Transverse colon (tissue), 4 donors: ENCODE results near the gene NFAT5. TPM values are rescaled to one million over a fixed set of nuclear protein-coding genes. Genes with fewer than 3 reads are reported as not detected.

Experiments
- DNase-seq: peaks from one replicate; pipeline ENCODE4 v3.0.0-alpha.2; 2019
- H3K27ac ChIP-seq, 4 donors: fragments of 200-600 bp; sonication (generic); 2 replicates each; pipeline ENCODE4 v1.5.1; 2016 to 2018; ENCODE audit warnings: inconsistent platforms in 4 of 4
- H3K27me3 ChIP-seq: fragments of 200-600 bp; sonication (generic); 2 replicates; pipeline ENCODE4 v1.5.1; 2017; ENCODE audit warnings: inconsistent platforms
- H3K36me3 ChIP-seq, 4 donors: fragments of 200-600 bp; sonication (generic); 2 replicates each; pipeline ENCODE4 v1.5.1; 2017 to 2019; ENCODE audit warnings: inconsistent platforms in 4 of 4
- H3K4me1 ChIP-seq, 4 donors: fragments of 200-600 bp; sonication (generic); 2 replicates each; pipeline ENCODE4 v1.5.1; 2017 to 2020; ENCODE audit warnings: inconsistent platforms in 4 of 4
- H3K4me3 ChIP-seq, 4 donors: fragments of 200-600 bp; sonication (generic); 1 replicate in 1 of 4; 2 replicates in 3 of 4; pipeline versions ENCODE4 v1.5.1 to v1.6.1; 2017 to 2019; ENCODE audit warnings: inconsistent platforms in 4 of 4
- H3K9me3 ChIP-seq, 2 donors: fragments of 200-600 bp; sonication (generic); 2 replicates each; pipeline ENCODE4 v1.5.1; 2017 to 2019; ENCODE audit warnings: inconsistent platforms in 2 of 2
- EP300 ChIP-seq: sonication (generic); formaldehyde crosslinking; IDR thresholded peaks from one replicate; pipeline ENCODE4 v1.6.1; 2017; ENCODE audit warnings: antibody characterized with exemption, low read depth
- POLR2A ChIP-seq: fragments of 450-650 bp; IDR thresholded peaks from one replicate; pipeline ENCODE4 v1.6.1; 2016; ENCODE audit warnings: antibody characterized with exemption, mild to moderate bottlenecking, moderate library complexity
- POLR2AphosphoS5 ChIP-seq, 3 donors: sonication (generic); formaldehyde crosslinking; IDR thresholded peaks; one replicate each; pipeline ENCODE4 v1.6.1; 2016; ENCODE audit warnings: antibody characterized with exemption in 3 of 3
- WGBS, 2 donors: methylation state at CpG; one replicate each; pipeline ENCODE4 v1.1.5; 2018; ENCODE audit warnings: low coverage in 1 of 2; 5-methylcytosine and 5-hydroxymethylcytosine counted together
- in situ Hi-C, 4 donors: fragments of 200-750 bp; cut with MboI; loops; one replicate each; pipeline versions ENCODE4 v1.15.0 to v1.15.1; 2017; ENCODE audit warnings: low sequenced_read_pairs in 3 of 4, low pct_ligation_motif_present in 1 of 4, low pct_unique_long_range_greater_than_20kb in 1 of 4
- intact Hi-C: fragments of 100-400 bp; cut with DNase I; formaldehyde crosslinking; loops from one replicate; pipeline ENCODE4 v1.15.1; 2023; ENCODE audit warnings: low total_unique reads
- total RNA-seq, 4 donors: library from RNA; depleted of rRNA; stranded (reverse); fragments of >200 nt; gene quantifications; one replicate each; pipeline ENCODE4 v1.1.0, GENCODE V29; 2016
- TF ChIP-seq, protein P1 (sequence below), 5 experiments: fragments of 200-600 bp in 3 of 5; fragments of 450-650 bp in 2 of 5; sonication (generic) in 3 of 5; IDR thresholded peaks; 1 replicate in 2 of 5; 2 replicates in 3 of 5; pipeline ENCODE4 v1.5.1; 2016 to 2017; ENCODE audit warnings: antibody characterized with exemption in 5 of 5, inconsistent platforms in 3 of 5, mild to moderate bottlenecking in 2 of 5, moderate library complexity in 1 of 5

The NFAT5 gene
- total RNA-seq, 4 donors from 2014 or later: 37.3 to 131 (median 88.8) TPM

DNA sequence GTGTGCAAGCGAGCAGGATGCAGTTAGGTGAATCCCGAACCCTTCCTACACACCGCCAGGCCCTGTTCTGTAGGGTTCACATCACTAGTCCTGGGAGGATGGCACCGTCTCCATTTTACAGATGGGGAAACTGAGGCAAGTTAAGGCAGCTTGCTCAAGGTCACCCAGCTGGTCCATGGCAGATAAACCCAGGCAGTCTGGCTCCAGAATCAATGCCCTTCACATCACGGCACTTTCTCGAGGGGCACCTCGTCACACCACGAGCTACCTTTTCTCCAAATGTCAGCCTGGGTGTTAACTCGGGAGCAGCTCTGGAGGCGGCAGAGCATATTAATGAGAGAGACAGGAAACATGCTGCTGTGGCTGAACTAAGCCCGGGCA lies 179.5 kb downstream of the NFAT5 start:
- DNase-seq: no peak
- peaks cover 0 to 75% (median 21%) of the 10 kb centered on the region in 4 donors for H3K36me3 ChIP-seq
- TF ChIP-seq POLR2AphosphoS5 (IDR thresholded peaks at IDR 0.05) (no peak), EP300 (no peak), POLR2A (no peak)
- TF ChIP-seq, protein P1, sequence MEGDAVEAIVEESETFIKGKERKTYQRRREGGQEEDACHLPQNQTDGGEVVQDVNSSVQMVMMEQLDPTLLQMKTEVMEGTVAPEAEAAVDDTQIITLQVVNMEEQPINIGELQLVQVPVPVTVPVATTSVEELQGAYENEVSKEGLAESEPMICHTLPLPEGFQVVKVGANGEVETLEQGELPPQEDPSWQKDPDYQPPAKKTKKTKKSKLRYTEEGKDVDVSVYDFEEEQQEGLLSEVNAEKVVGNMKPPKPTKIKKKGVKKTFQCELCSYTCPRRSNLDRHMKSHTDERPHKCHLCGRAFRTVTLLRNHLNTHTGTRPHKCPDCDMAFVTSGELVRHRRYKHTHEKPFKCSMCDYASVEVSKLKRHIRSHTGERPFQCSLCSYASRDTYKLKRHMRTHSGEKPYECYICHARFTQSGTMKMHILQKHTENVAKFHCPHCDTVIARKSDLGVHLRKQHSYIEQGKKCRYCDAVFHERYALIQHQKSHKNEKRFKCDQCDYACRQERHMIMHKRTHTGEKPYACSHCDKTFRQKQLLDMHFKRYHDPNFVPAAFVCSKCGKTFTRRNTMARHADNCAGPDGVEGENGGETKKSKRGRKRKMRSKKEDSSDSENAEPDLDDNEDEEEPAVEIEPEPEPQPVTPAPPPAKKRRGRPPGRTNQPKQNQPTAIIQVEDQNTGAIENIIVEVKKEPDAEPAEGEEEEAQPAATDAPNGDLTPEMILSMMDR (IDR thresholded peaks at IDR 0.05): no peak
- peaks cover 3 to 14% (median 13%) of the 10 kb centered on the region in 4 donors for H3K4me1 ChIP-seq
- intact Hi-C loops: no loop called here
- H3K9me3 ChIP-seq: no peaks in the 10 kb centered on the region
- no peaks in the 10 kb centered on the region for H3K27me3 ChIP-seq
- H3K27ac ChIP-seq: no peak overlapping the region
- H3K4me3 ChIP-seq: no peak overlapping the region
- 80 to 92% methylated on average over 1 to 11 of the region's 11 CpGs for WGBS, 2 donors
- in situ Hi-C loops: no loop called here

DNA sequence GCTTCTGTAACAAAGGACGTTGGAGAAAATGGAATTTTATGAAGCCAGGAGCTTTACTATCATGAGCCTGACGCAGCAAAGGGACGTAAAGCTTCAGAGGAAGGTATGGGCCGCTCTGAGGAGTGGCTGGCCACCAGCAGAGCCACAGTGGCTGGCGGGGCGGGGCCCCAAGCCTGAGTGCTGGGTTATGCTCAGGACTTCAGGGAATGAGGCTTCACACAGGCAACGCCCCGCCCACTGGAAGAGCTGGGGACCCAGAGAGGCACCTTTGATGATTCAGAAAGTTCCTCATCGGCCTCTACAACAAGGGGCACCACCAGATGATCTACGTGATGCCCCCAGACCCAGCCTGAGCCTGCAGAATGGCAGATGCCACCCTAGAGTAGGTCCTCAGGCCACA lies 180.2 kb downstream of the NFAT5 start:
- Histone ChIP-seq H3K4me3 (no peak overlapping the region), H3K4me1 (peaks cover 3 to 14% (median 12%) of the 10 kb centered on the region in 4 donors), H3K36me3 (peaks cover 0 to 77% (median 24%) of the 10 kb centered on the region in 4 donors), H3K27me3 (no peaks in the 10 kb centered on the region), H3K27ac (no peak overlapping the region), H3K9me3 (no peaks in the 10 kb centered on the region)
- 38 to 81% methylated on average over 1 to 10 of the region's 10 CpGs for WGBS, 2 donors
- TF ChIP-seq, protein P1 (IDR thresholded peaks at IDR 0.05): no peak
- TF ChIP-seq EP300 (no peak), POLR2A (no peak), POLR2AphosphoS5 (IDR thresholded peaks at IDR 0.05) (no peak)
- intact Hi-C loops (no loop called here), in situ Hi-C loops (no loop called here)
- no peak for DNase-seq

- Histone ChIP-seq H3K9me3 (no peaks in the 10 kb centered on the region), H3K36me3 (peaks cover 0 to 69% (median 23%) of the 10 kb centered on the region in 4 donors), H3K4me1 (peaks cover 0 to 4% (median 2%) of the 10 kb centered on the region in 4 donors), H3K4me3 (no peak overlapping the region), H3K27me3 (no peaks in the 10 kb centered on the region), H3K27ac (no peak overlapping the region)
- in situ Hi-C loops (no loop called here), intact Hi-C loops (no loop called here)
- DNase-seq: no peak
- 85 to 94% methylated on average over 7 to 8 of the region's 8 CpGs for WGBS, 2 donors
- TF ChIP-seq, protein P1 (IDR thresholded peaks at IDR 0.05): no peak
- TF ChIP-seq POLR2AphosphoS5 (IDR thresholded peaks at IDR 0.05): no peak
- TF ChIP-seq POLR2A: no peak
- TF ChIP-seq EP300: no peak
These were observed 181.3 kb downstream of the NFAT5 start for GRCh38 chr16:69747115-69747514.

DNA sequence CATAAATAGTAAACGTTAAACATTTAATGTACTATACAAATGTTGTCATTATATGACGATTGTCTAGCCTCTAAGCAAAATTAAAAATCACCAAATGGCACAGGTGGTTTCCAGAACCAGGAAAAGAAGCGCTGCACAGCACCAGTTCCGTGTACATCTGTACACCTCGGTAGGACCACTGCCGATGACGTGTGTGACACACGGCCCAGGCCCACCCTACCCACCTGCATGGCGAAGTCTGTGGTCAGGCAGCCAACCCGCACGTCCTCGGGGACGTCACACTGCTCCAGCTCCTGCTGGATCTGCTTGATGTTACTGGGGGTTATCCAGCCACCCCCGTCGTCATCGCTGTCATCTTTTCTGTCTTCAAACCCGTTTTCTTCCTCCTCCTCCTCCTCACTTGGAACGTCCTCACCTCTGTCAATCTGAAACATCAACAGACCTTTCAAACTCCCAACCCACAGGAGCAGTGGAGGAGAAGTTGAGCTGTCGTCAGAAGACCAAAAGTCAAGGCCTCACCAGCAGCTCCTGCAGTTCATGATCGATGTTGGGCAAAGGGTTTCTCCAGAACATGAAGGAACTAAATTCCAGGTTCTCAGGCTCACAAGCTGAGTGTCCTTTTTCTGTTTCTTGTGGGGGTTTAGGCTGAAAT lies 183.1 kb downstream of the NFAT5 start:
- DNase-seq: no peak
- intact Hi-C loops: no loop called here

More for the DNA sequence above, 183.1 kb downstream of the NFAT5 start:
- peaks cover 0 to 14% (median 11%) of the 10 kb centered on the region in 4 donors for H3K4me1 ChIP-seq
- TF ChIP-seq, protein P1 (IDR thresholded peaks at IDR 0.05): no peak
- TF ChIP-seq POLR2A (no peak), EP300 (no peak), POLR2AphosphoS5 (IDR thresholded peaks at IDR 0.05) (no peak)
- H3K4me3 ChIP-seq: no peak overlapping the region
- H3K27me3 ChIP-seq: no peaks in the 10 kb centered on the region
- 80 to 87% methylated on average over 14 to 20 of the region's 20 CpGs for WGBS, 2 donors
- in situ Hi-C loops: no loop called here
- no peak overlapping the region for H3K27ac ChIP-seq
- no peaks in the 10 kb centered on the region for H3K9me3 ChIP-seq
- H3K36me3 ChIP-seq: peaks cover 0 to 58% (median 23%) of the 10 kb centered on the region in 4 donors
